Spinal cord (tissue), 10 donors: Measurements from ENCODE around the gene MAGEF1. TPM values are rescaled to one million over a fixed set of nuclear protein-coding genes. Genes with fewer than 3 reads are reported as not detected.

Experiments
- DNase-seq, 6 donors: peaks; one replicate each; pipeline versions ENCODE4 v3.0.0 to v3.0.0-alpha.2; 2013 to 2015; ENCODE audit warnings: low spot score in 6 of 6, low read depth in 4 of 6
- H3K27ac ChIP-seq: one replicate; pipeline ENCODE4 v1.5.1; 2013; ENCODE audit warnings: low read depth, low read length, control low read depth
- H3K27me3 ChIP-seq: one replicate; pipeline ENCODE4 v1.6.1; 2013; ENCODE audit warnings: low read length; ENCODE audit not compliant: control insufficient read depth, insufficient read depth
- H3K36me3 ChIP-seq: one replicate; pipeline ENCODE4 v1.6.1; 2013; ENCODE audit warnings: low read length; ENCODE audit not compliant: control insufficient read depth, insufficient read depth
- H3K4me1 ChIP-seq: one replicate; pipeline ENCODE4 v1.6.1; 2013; ENCODE audit warnings: low read length; ENCODE audit not compliant: control insufficient read depth, insufficient read depth
- H3K4me3 ChIP-seq: one replicate; pipeline ENCODE4 v1.5.1; 2013; ENCODE audit warnings: low read depth, low read length, control low read depth
- H3K9me3 ChIP-seq: one replicate; pipeline ENCODE4 v1.6.1; 2013; ENCODE audit warnings: low read length; ENCODE audit not compliant: control insufficient read depth, insufficient read depth
- WGBS: methylation state at CpG from one replicate; pipeline ENCODE4 v1.1.5; 2013; ENCODE audit warnings: missing lambda C conversion rate; ENCODE audit not compliant: insufficient coverage; 5-methylcytosine and 5-hydroxymethylcytosine counted together
- polyA plus RNA-seq, 2 donors: library from polyadenylated mRNA; unstranded; fragments of 120-200 nt; gene quantifications; one replicate each; pipeline ENCODE4 v1.2.1, GENCODE V29; 2013; ENCODE audit not compliant: insufficient read length in 2 of 2
- total RNA-seq, 2 donors: library from RNA; depleted of rRNA in 1 of 2; stranded (reverse); fragments of 120-200 nt in 1 of 2; fragments of >200 nt in 1 of 2; gene quantifications; one replicate each; pipeline versions ENCODE4 v1.2.3 to v1.2.4, GENCODE V29; 2013 to 2014
- donor health status: healthy.

The MAGEF1 gene
- total and polyA plus RNA-seq, 4 donors = 29.8 to 97.2 (median 64.8) TPM

DNA sequence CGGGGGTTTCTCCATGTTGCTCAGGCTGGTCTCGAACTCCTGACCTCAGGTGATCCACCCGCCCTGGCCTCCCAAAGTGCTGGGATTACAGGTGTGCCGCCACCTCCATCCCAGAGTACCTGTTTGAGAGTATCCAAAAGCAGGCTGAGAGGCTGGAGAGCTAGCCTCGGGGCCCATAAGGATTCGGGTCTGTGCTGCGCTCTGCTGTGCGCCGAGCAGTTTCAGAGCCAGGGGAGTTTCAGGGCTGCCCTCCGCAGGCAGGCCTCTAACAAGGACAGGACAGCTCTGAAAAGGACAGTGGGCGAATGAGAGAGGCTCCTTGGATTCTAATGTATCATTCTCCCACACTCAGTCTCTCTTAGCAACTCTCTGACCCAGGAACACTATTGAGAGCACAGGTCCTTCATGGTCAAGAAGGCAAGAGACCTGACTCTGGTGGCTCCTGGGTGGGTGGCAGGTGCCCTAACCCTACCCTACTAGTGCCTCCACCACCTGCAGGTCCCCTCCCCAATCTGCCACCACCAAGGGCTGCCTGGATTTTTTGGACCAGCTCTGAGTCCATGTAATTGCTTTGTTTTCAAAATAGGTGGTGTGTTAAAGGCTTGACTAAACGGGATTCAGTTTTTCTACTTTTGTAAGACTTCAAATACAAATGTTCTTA is 27.8 kb downstream of the MAGEF1 start:
- H3K4me3 ChIP-seq = no peak overlapping the region
- DNase-seq = no peak
- no peaks in the 10 kb centered on the region for H3K27me3 ChIP-seq
- H3K36me3 ChIP-seq = no peaks in the 10 kb centered on the region
- 96% methylated on average over 8 of the region's 12 CpGs for WGBS
- H3K27ac ChIP-seq = no peak overlapping the region
- H3K9me3 ChIP-seq = no peaks in the 10 kb centered on the region
- H3K4me1 ChIP-seq = peaks cover 40% of the 10 kb centered on the region

DNA sequence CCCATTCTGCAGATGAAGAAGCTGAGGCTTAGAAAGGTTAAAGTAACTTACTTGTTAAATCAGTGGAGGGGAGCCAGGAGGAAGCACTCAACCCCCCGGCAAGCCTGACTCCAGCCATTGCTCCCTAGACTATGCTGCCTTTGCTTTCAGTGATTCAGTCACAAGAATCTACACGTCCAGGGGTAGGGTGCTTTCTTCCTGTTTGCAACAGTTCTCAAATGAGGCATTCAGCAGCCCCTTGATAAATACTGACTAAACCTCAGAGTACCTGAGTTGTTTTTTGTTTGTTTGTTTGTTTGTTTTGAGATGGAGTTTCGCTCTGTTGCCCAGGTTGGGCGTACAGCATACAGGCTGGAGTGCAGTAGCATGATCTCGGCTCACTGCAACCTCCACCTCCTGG is 28.6 kb downstream of the MAGEF1 start:
- Histone ChIP-seq H3K27me3 (no peaks in the 10 kb centered on the region), H3K36me3 (no peaks in the 10 kb centered on the region), H3K4me3 (no peak overlapping the region), H3K4me1 (peaks cover 42% of the 10 kb centered on the region), H3K27ac (no peak overlapping the region), H3K9me3 (no peaks in the 10 kb centered on the region)
- no peak for DNase-seq
- no CpG with 5 or more reads among the region's 5 CpGs for WGBS

DNA sequence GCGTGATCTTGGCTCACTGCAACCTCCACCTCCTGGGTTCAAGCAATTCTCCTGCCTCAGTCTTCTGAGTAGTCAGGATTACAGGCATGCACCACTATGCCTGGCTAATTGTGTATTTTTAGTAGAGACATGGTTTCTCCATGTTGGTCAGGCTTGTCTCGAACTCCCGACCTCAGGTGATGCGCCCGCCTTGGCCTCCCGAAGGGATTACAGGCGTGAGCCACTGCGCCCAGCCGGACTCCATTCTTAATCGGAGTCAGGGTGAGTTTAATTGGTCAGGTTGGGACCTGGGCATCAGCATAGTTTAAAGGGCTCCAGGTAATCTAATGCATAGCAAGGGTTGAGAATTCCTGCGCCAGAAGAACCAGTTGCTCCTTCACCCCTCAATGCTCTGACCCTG is 29.2 kb downstream of the MAGEF1 start:
- no peak overlapping the region for H3K27ac ChIP-seq
- no peak overlapping the region for H3K4me3 ChIP-seq
- H3K36me3 ChIP-seq = no peaks in the 10 kb centered on the region
- H3K9me3 ChIP-seq = no peaks in the 10 kb centered on the region
- H3K4me1 ChIP-seq = peaks cover 43% of the 10 kb centered on the region
- no peaks in the 10 kb centered on the region for H3K27me3 ChIP-seq
- DNase-seq = no peak
- 96% methylated on average over 9 of the region's 11 CpGs for WGBS

DNA sequence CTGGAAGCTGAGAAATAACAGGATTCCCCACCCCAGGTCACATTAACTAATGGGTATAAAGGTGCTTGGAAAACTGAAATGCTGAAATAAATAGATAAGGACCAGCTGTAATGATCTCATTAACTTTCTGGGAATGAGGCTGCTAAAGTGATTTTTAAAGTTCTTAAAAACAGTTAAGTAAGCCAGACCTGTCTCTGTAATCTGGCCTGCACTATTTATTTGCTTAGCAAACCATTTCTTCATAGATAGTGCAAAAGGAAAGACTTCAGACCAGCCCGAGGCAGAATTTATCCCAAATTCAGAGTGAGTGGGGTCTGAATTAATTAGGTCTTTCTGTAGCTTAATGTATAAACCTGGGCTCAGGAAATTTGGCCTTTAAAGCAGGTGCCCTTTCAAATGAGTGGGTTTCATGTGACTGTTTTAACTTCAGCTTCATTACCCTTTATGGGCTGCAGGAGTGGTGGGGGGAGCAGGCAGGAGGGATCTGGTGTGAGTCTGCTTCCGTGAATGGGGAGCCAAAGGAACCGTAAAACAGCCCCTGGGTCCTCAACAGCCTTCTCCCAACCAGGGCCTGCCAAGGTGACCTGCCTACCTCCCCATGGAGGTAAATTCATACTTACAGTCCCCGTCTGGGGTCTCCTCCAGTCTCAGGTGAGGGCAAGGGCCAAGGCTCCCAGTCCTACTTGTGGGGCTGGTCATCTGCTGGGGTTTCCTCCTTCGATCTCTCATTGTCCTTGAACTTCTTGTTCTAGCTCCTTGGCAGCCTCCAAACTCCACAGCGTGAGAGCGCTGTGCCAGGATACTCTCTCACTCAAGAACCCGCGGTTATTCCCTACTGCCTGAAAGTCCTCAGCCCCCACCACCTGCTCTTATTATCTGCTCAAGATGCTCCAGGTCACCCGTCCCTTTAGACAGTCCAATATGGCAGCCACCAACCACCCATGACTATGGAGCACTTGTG is 31.2 kb downstream of the MAGEF1 start:
- Histone ChIP-seq H3K4me3 (no peak overlapping the region), H3K27ac (no peak overlapping the region), H3K27me3 (no peaks in the 10 kb centered on the region), H3K36me3 (no peaks in the 10 kb centered on the region), H3K9me3 (no peaks in the 10 kb centered on the region), H3K4me1 (peaks cover 31% of the 10 kb centered on the region)
- DNase-seq = peak in 1 of 6 donors; percentile 47
- WGBS = 90% methylated on average over 2 of the region's 10 CpGs

DNA sequence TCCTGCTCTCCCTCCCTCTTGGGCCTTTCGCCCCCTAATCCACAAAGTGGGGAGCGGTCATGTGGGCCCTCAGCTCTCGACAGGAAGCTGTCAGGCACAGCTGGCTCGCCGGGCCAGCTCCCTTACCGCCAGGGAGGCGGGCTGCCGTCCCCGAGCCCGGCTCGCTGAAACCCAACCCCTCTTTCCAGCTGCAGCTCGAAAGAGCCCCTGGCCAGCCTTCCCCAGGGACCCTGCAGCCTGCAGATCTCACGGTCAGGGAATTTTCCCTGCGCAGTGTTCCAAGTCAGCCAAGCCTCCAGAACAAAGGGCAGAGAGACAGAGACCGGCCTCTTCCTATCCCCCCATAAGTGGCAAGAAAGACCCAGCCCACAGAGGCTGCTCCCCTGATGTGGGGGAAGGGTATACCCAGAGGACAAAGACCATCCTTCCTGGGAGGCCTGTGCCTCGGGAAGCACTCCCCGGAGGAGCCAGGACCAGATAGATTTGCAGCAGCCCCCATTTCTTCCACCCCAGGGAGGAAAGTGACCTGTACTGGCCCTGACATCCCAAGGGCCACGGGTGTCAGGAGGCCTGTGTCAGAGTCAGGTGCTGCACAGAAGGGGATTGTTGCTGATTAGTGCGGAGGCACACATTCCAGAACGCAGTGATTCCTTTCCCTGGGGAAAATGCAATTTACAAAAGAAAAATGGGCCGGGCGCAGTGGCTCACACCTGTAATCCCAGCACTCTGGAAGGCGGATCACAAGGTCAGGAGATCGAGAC is 32.6 kb downstream of the MAGEF1 start:
- H3K4me3 ChIP-seq = no peak overlapping the region
- peak in 1 of 6 donors; percentile 51 for DNase-seq
- peaks cover 28% of the 10 kb centered on the region for H3K4me1 ChIP-seq
- H3K36me3 ChIP-seq = no peaks in the 10 kb centered on the region
- no peaks in the 10 kb centered on the region for H3K9me3 ChIP-seq
- H3K27ac ChIP-seq = peak overlapping the region; percentile 33
- no peaks in the 10 kb centered on the region for H3K27me3 ChIP-seq
- 31% methylated on average over 20 of the region's 24 CpGs for WGBS

DNA sequence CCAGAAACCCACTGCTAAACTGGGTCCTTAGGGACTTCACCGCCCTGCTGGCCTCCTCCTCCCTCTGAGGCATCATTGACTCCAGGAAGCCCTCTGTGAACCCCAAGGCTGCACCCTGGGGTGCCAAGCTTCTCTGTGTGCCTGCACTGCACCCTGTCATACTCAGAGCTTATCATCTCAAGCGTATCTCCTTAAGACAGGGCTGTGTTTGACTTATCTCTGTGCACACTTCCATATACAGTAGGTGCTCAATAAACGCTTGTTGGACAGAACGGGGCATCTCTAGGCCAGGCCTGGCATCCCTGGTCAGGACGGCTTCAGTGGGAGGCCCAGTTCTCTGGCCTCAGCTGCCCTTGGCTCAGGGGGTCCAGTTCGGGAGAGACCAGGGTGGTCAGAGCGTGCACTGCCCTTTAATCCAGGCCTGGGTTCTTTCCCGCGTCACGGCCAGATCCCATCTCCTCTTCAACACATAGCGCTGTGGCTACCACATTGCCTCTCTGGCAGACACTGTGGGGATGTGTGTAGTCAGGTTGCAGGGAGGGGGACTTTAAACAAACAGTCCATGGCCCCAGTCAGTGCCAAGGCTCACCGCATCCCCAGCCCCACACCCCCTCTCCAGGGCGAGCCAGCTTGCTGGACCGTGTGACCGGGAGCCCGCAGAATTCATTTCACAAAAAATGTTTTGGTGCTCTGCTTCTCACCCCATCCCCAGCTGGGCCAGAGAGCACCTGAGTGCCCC is 33.4 kb downstream of the MAGEF1 start:
- peak overlapping the region; percentile 33 for H3K27ac ChIP-seq
- WGBS = 79% methylated on average over 8 of the region's 16 CpGs

DNA sequence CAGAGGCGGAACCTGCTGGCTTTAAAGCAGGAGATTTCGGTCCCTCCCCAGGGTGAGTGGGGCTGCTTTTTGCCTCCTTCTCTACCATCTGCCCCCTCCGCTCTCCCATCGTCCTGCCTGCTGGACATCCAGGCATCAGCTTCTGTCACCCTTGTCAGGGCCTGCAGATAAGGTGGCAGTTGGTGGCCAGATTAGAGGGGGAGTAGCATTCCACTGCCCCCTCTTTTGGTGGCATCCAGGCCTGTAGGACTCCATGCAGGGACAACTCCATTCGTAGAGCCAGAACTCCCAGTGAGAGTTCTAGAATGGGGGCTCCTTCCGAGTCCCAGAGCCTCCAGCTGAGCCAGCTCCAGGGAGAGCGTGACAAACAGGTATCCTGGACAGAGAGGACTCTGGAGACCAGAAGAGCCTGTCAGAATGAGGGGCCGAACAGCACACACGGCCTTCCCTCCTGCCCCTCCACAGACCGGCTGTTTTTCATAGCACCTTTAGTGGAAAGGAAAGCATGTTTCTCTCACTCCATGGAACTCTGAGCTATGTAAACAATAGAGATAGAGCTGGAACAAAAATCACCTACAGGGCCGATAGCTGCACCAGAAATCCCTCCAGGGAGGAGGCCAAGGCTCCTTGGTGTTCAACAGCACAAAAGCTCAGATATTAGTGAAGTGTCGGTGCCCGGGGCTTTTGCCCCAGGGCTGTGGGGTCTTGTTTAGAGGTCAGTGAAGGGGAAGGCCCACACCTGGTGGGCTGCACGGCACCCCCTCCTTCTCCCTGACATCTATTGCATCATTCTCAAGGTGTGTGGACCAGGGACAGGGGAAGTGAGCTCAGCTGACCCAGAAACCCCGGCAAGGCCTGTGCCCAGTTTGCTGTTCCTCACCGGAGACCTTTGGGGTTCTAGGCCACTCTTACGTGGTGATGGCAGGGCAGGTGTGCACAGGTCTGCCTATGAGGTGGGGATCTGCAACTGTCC is 34.2 kb downstream of the MAGEF1 start:
- H3K9me3 ChIP-seq = no peaks in the 10 kb centered on the region
- no peak overlapping the region for H3K27ac ChIP-seq
- WGBS = 89% methylated on average over 10 of the region's 17 CpGs
- no peaks in the 10 kb centered on the region for H3K36me3 ChIP-seq
- H3K27me3 ChIP-seq = no peaks in the 10 kb centered on the region
- no peak for DNase-seq
- H3K4me3 ChIP-seq = no peak overlapping the region
- peaks cover 35% of the 10 kb centered on the region for H3K4me1 ChIP-seq

More for the DNA sequence above, 33.4 kb downstream of the MAGEF1 start:
- Histone ChIP-seq H3K4me1 (peaks cover 28% of the 10 kb centered on the region), H3K36me3 (no peaks in the 10 kb centered on the region), H3K27me3 (no peaks in the 10 kb centered on the region), H3K9me3 (no peaks in the 10 kb centered on the region), H3K4me3 (no peak overlapping the region)
- no peak for DNase-seq

DNA sequence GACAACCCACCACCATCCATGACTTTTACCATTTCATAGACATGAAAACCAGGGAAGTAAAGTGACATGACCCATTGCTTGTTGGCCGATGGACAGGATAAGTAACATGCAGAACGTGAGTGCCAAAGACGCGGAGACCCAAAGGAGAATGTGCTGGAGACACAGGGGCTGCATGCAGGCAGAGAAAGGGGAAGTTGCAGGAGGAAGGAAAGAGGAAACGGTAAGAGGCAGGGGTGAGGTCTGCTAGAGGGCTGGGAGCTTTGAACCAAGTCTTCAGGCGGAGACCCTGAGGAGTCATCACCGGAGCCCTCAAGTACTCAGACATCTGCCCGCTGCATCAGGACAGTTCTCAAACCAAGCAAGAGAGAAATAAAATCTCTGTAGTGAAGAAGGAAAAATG is 34.9 kb downstream of the MAGEF1 start:
- Histone ChIP-seq H3K4me3 (no peak overlapping the region), H3K27ac (no peak overlapping the region), H3K36me3 (no peaks in the 10 kb centered on the region), H3K27me3 (no peaks in the 10 kb centered on the region), H3K9me3 (no peaks in the 10 kb centered on the region), H3K4me1 (peaks cover 35% of the 10 kb centered on the region)
- DNase-seq = no peak
- WGBS = 81% methylated on average over 5 of the region's 8 CpGs
